H1 (cell line): Measurements from ENCODE around the gene UBE2H. TPM values are rescaled to one million over a fixed set of nuclear protein-coding genes. Genes with fewer than 3 reads are reported as not detected.
"Not testable (repeated sequence)": the region's sequence is repeated elsewhere in the genome, so short reads cannot be mapped to it uniquely, and the experiment has no call there.

Experiments
- CTCF ChIA-PET: fragments of 300-600 bp; sonication (Branson Sonifier 250); formaldehyde crosslinking; loops from one replicate; lab custom pipeline; 2021; ENCODE audit not compliant: partially characterized antibody; lab: Charles Lee
- POLR2A ChIA-PET: fragments of 300-600 bp; sonication (Branson Sonifier 250); formaldehyde crosslinking; loops from one replicate; lab custom pipeline; 2021; ENCODE audit warnings: inconsistent platforms; ENCODE audit not compliant: partially characterized antibody; lab: Charles Lee
- DNase-seq, 2 experiments: peaks; one replicate each; pipeline versions ENCODE4 v3.0.0 to v3.0.0-alpha.2; 2010 to 2022; ENCODE audit warnings: low spot score in 2 of 2, low read depth in 1 of 2, mixed read lengths in 1 of 2
- FAIRE-seq: peaks from 2 replicates; lab custom pipeline; 2011; peaks lifted over from hg19 to GRCh38; lab: Jason Lieb, UNC
- H2AFZ ChIP-seq: 2 replicates; pipeline ENCODE4 v1.8.1; 2012; ENCODE audit warnings: low read length, inconsistent platforms
- H2AK5ac ChIP-seq: 2 replicates; pipeline ENCODE4 v1.6.1; 2013; ENCODE audit warnings: low read depth, low read length
- H2BK120ac ChIP-seq: replicated peaks from 2 replicates; pipeline ENCODE3; 2013; ENCODE audit warnings: low read depth, low read length, inconsistent platforms
- H2BK12ac ChIP-seq: 2 replicates; pipeline ENCODE4 v1.6.1; 2013; ENCODE audit warnings: low read depth, low read length
- H2BK15ac ChIP-seq: 2 replicates; pipeline ENCODE4 v1.6.1; 2013; ENCODE audit warnings: low read length
- H2BK20ac ChIP-seq: 2 replicates; pipeline ENCODE4 v1.6.1; 2013; ENCODE audit warnings: low read length
- H2BK5ac ChIP-seq: 2 replicates; pipeline ENCODE4 v1.6.1; 2013; ENCODE audit warnings: low read depth, low read length
- H3K14ac ChIP-seq: 2 replicates; pipeline ENCODE4 v1.6.1; 2013; ENCODE audit warnings: inconsistent platforms; ENCODE audit not compliant: insufficient read length
- H3K18ac ChIP-seq: 2 replicates; pipeline ENCODE4 v1.6.1; 2013; ENCODE audit warnings: low read length; ENCODE audit errors: extremely low read depth
- H3K23ac ChIP-seq: 2 replicates; pipeline ENCODE4 v1.6.1; 2013; ENCODE audit warnings: inconsistent platforms; ENCODE audit not compliant: insufficient read length
- H3K23me2 ChIP-seq: 2 replicates; pipeline ENCODE4 v1.6.1; 2013; ENCODE audit warnings: low read depth, low read length
- H3K27ac ChIP-seq: 2 replicates; pipeline ENCODE4 v1.6.1; 2011; ENCODE audit warnings: low read depth, low read length, inconsistent platforms
- H3K27me3 ChIP-seq, 4 experiments: replicated peaks in 1 of 4; 1 replicate in 1 of 4; 2 replicates in 3 of 4; pipeline versions ENCODE4 v1.6.1 to v1.8.1; 2011 to 2013; ENCODE audit warnings: low read length in 3 of 4, mild to moderate bottlenecking in 3 of 4, inconsistent platforms in 2 of 4, mixed read lengths in 2 of 4, moderate library complexity in 1 of 4; ENCODE audit not compliant: control insufficient read depth in 3 of 4, insufficient read depth in 3 of 4; ENCODE audit errors: extremely low read depth in 1 of 4
- H3K36me3 ChIP-seq, 4 experiments: 2 replicates each; pipeline versions ENCODE4 v1.6.1 to v1.8.1; 2011 to 2013; ENCODE audit warnings: mild to moderate bottlenecking in 4 of 4, low read length in 3 of 4, moderate library complexity in 2 of 4, control low read depth in 1 of 4, inconsistent platforms in 1 of 4; ENCODE audit not compliant: insufficient read depth in 4 of 4, control insufficient read depth in 2 of 4
- H3K4ac ChIP-seq: replicated peaks from 2 replicates; pipeline ENCODE3; 2013; ENCODE audit warnings: low read length, low read depth, mixed read lengths, inconsistent platforms; ENCODE audit not compliant: insufficient read length
- H3K4me1 ChIP-seq, 4 experiments: replicated peaks in 1 of 4; 1 replicate in 1 of 4; 2 replicates in 3 of 4; pipeline versions ENCODE4 v1.6.1 to v1.8.1; 2011 to 2013; ENCODE audit warnings: low read length in 3 of 4, inconsistent platforms in 2 of 4, mixed read lengths in 1 of 4; ENCODE audit not compliant: insufficient read depth in 4 of 4, control insufficient read depth in 3 of 4
- H3K4me2 ChIP-seq, 2 experiments: 2 replicates each; pipeline versions ENCODE4 v1.6.1 to v1.8.1; 2011 to 2013; ENCODE audit warnings: low read depth in 2 of 2, low read length in 2 of 2, control low read depth in 1 of 2, inconsistent platforms in 1 of 2, mild to moderate bottlenecking in 1 of 2; ENCODE audit not compliant: insufficient read depth in 1 of 2
- H3K4me3 ChIP-seq, 4 experiments: fragments of 200-600, 300-600 bp in 1 of 4; sonication (generic), shearing (Covaris generic), sonication (Bioruptor Twin) in 1 of 4; 2 replicates each; pipeline versions ENCODE4 v1.5.1 to v1.8.1; 2011 to 2016; ENCODE audit warnings: low read length in 4 of 4, low read depth in 3 of 4, control low read depth in 2 of 4, inconsistent platforms in 2 of 4, mild to moderate bottlenecking in 2 of 4, mixed read lengths in 1 of 4, moderate library complexity in 1 of 4; ENCODE audit not compliant: insufficient read depth in 2 of 4; ENCODE audit errors: extremely low read depth in 1 of 4
- H3K56ac ChIP-seq: replicated peaks from 2 replicates; pipeline ENCODE3; 2013; ENCODE audit warnings: low read depth, mild to moderate bottlenecking, mixed read lengths, low read length, inconsistent platforms; ENCODE audit not compliant: insufficient read length
- H3K79me1 ChIP-seq: 2 replicates; pipeline ENCODE4 v1.6.1; 2013; ENCODE audit warnings: low read depth, low read length, control low read depth
- H3K79me2 ChIP-seq, 2 experiments: 2 replicates each; pipeline versions ENCODE4 v1.6.1 to v1.8.1; 2012 to 2013; ENCODE audit warnings: low read length in 2 of 2, mild to moderate bottlenecking in 2 of 2, inconsistent platforms in 1 of 2; ENCODE audit not compliant: insufficient read depth in 2 of 2, control insufficient read depth in 1 of 2
- H3K9ac ChIP-seq, 4 experiments: replicated peaks in 1 of 4; 1 replicate in 1 of 4; 2 replicates in 3 of 4; pipeline versions ENCODE4 v1.6.1 to v1.8.1; 2011 to 2013; ENCODE audit warnings: low read depth in 3 of 4, low read length in 3 of 4, control low read depth in 2 of 4, mild to moderate bottlenecking in 2 of 4, moderate library complexity in 2 of 4, inconsistent platforms in 1 of 4; ENCODE audit errors: extremely low read depth in 1 of 4
- H3K9me3 ChIP-seq, 2 experiments: 2 replicates each; pipeline versions ENCODE4 v1.6.1 to v1.8.1; 2012 to 2013; ENCODE audit warnings: mild to moderate bottlenecking in 2 of 2, moderate library complexity in 2 of 2, control low read depth in 1 of 2, inconsistent platforms in 1 of 2, low read depth in 1 of 2, low read length in 1 of 2, mixed read lengths in 1 of 2; ENCODE audit not compliant: insufficient read depth in 2 of 2
- H4K20me1 ChIP-seq, 2 experiments: replicated peaks in 1 of 2; 2 replicates each; pipeline versions ENCODE3 to v1.8.1; 2011 to 2013; ENCODE audit warnings: inconsistent platforms in 2 of 2, low read length in 2 of 2, mild to moderate bottlenecking in 1 of 2; ENCODE audit not compliant: insufficient read depth in 2 of 2, control insufficient read depth in 1 of 2
- H4K5ac ChIP-seq: 2 replicates; pipeline ENCODE4 v1.6.1; 2013; ENCODE audit warnings: low read length, low read depth, mixed read lengths, inconsistent platforms; ENCODE audit not compliant: insufficient read length
- H4K8ac ChIP-seq: 2 replicates; pipeline ENCODE4 v1.8.0; 2013; ENCODE audit warnings: mild to moderate bottlenecking, moderate library complexity, low read length, inconsistent platforms; ENCODE audit not compliant: insufficient read depth; ENCODE audit errors: extremely low read depth
- H4K91ac ChIP-seq: replicated peaks from 2 replicates; pipeline ENCODE3; 2013; ENCODE audit warnings: low read length, mixed read lengths, inconsistent platforms; ENCODE audit not compliant: insufficient read length
- BCL11A ChIP-seq, 2 experiments: IDR thresholded peaks; one replicate each; pipeline ENCODE4 v1.6.1; 2011; ENCODE audit warnings: low read depth in 2 of 2, low read length in 2 of 2, mild to moderate bottlenecking in 2 of 2
- CHD1 ChIP-seq: IDR thresholded peaks from 2 replicates; pipeline ENCODE4 v1.6.1; 2012; ENCODE audit warnings: low read depth, low read length, improper control_type of control experiment
- GTF2F1 ChIP-seq: IDR thresholded peaks from 2 replicates; pipeline ENCODE4 v1.6.1; 2012; ENCODE audit warnings: low read depth, low read length, improper control_type of control experiment, borderline replicate concordance
- KDM4A ChIP-seq: IDR thresholded peaks from one replicate; pipeline ENCODE4 v1.7.1; 2012; ENCODE audit warnings: low read depth, mild to moderate bottlenecking, moderate library complexity, low read length, inconsistent platforms; ENCODE audit not compliant: severe bottlenecking
- NRF1 ChIP-seq: IDR thresholded peaks from 2 replicates; pipeline ENCODE4 v1.6.1; 2011; ENCODE audit warnings: mild to moderate bottlenecking, low read depth, low read length, improper control_type of control experiment
- RBBP5 ChIP-seq: IDR thresholded peaks from 2 replicates; pipeline ENCODE4 v1.7.1; 2012; ENCODE audit warnings: low read depth, mild to moderate bottlenecking, inconsistent platforms, low read length, moderate library complexity, borderline replicate concordance
- TCF12 ChIP-seq: IDR thresholded peaks from 2 replicates; pipeline ENCODE4 v1.6.1; 2011; ENCODE audit warnings: low read depth, mild to moderate bottlenecking, low read length
- WGBS, 2 experiments: shearing (Covaris generic) in 1 of 2; methylation state at CpG; one replicate each; pipeline versions ENCODE4 v1.1.6 to v1.1.7; 2013 to 2015; ENCODE audit warnings: low lambda C conversion rate in 2 of 2, mixed read lengths in 2 of 2, inconsistent platforms in 1 of 2, low coverage in 1 of 2, missing lambda C conversion rate in 1 of 2; ENCODE audit not compliant: insufficient replicate concordance in 2 of 2, insufficient coverage in 1 of 2, insufficient read length in 1 of 2; ENCODE audit errors: extremely low coverage in 1 of 2, missing lambda C conversion rate in 1 of 2; 5-methylcytosine and 5-hydroxymethylcytosine counted together
- polyA plus RNA-seq, 7 experiments: library from polyadenylated mRNA; depleted of rRNA in 3 of 7; stranded (reverse) in 5 of 7; unstranded in 2 of 7; fragments of >200 nt in 5 of 7; fragments of 200-250 nt in 2 of 7; gene quantifications; 1 replicate in 5 of 7; 2 replicates in 1 of 7; 4 replicates in 1 of 7; pipeline versions ENCODE4 v1.2.1 to v1.2.3, GENCODE V29; 2011 to 2013; ENCODE audit warnings: missing spikeins in 2 of 7, mixed read lengths in 2 of 7
- total RNA-seq: library from RNA; stranded (reverse); fragmentation: NEBNext Ultra II Directional; extraction: Animal tissue kit (Norgen Biotek cat#: 25700); gene quantifications from 2 replicates; pipeline ENCODE4 v1.2.1, GENCODE V29; 2021

Gene UBE2H
- total and polyA plus RNA-seq, 2 of the 8 experiments (the other 6 are each of a cell fraction or from before 2014, with no cell fraction given): 30.6 to 62.2 TPM

- TF ChIP-seq GTF2F1 (no peak), NRF1 (no peak), CHD1 (no peak), TCF12 (no peak), BCL11A (IDR thresholded peaks at IDR 0.05; ENCODE audit: low read depth in 2 of 2, low read length in 2 of 2) (no peak), KDM4A (no peak), RBBP5 (no peak)
These were observed 56.0 kb downstream of the UBE2H start (continued) for GRCh38 chr7:129896568-129897382.

GRCh38 chr7:129894184-129894583 is 58.6 kb downstream of the UBE2H start:
- H4K5ac ChIP-seq, H3K4me2 ChIP-seq, H2BK15ac ChIP-seq, H2BK5ac ChIP-seq, H3K14ac ChIP-seq, H2AK5ac ChIP-seq, H3K27ac ChIP-seq, H4K20me1 ChIP-seq, H3K23ac ChIP-seq, H3K9ac ChIP-seq, H3K79me1 ChIP-seq, H2AFZ ChIP-seq, POLR2A ChIA-PET, H4K91ac ChIP-seq, DNase-seq, FAIRE-seq, H3K56ac ChIP-seq, H3K23me2 ChIP-seq, H2BK20ac ChIP-seq, H2BK120ac ChIP-seq, H3K4me1 ChIP-seq, H3K18ac ChIP-seq, H4K8ac ChIP-seq, H3K4me3 ChIP-seq, H3K4ac ChIP-seq, H3K9me3 ChIP-seq, H3K36me3 ChIP-seq, H2BK12ac ChIP-seq, H3K27me3 ChIP-seq: not testable (repeated sequence)
- H3K79me2 ChIP-seq: peaks cover 3 to 61% of the 10 kb centered on the region in 2 experiments; a peak in 3 of 4 replicates
- 94% methylated on average over 7 of the region's 7 CpGs; no CpG with 5 or more reads in 1 of the 2 experiments for WGBS, 2 experiments
- CTCF ChIA-PET: interaction anchor here (0.6 to 0.7 kb wide), 2 partner anchors 10 to 78 kb away, joined by 3 to 5 read pairs; no protein-coding TSS in a partner anchor
